Caco-2 (cell line): ENCODE results near the gene LRRC1. TPM values are rescaled to one million over a fixed set of nuclear protein-coding genes. Genes with fewer than 3 reads are reported as not detected.

Experiments used
- BruUV-seq: library from RNA; stranded (reverse); fragments of 400-500 nt; replicated peaks from 2 replicates; lab custom pipeline; 2021; lab: Mats Ljungman, UMichigan
- CTCF ChIA-PET: fragments of 300-600 bp; sonication (Branson Sonifier 250); formaldehyde crosslinking; loops from one replicate; lab custom pipeline; 2022; ENCODE audit warnings: antibody characterized with exemption; lab: Charles Lee
- POLR2A ChIA-PET: fragments of 300-600 bp; sonication (Branson Sonifier 250); formaldehyde crosslinking; loops from one replicate; lab custom pipeline; 2022; ENCODE audit warnings: antibody characterized with exemption; lab: Charles Lee
- DNase-seq, 2 experiments: peaks; one replicate each; pipeline versions ENCODE4 v3.0.0 to v3.0.0-alpha.2; 2020 to 2022
- H3K27me3 ChIP-seq: replicated peaks from 2 replicates; pipeline ENCODE4 v1.6.0; 2011; ENCODE audit warnings: low read length; ENCODE audit not compliant: control insufficient read depth, insufficient read depth
- H3K36me3 ChIP-seq: 2 replicates; pipeline ENCODE4 v1.5.1; 2011; ENCODE audit warnings: low read length; ENCODE audit not compliant: control insufficient read depth, insufficient read depth
- H3K4me1 ChIP-seq: fragments of 250-450 bp; sonication (Bioruptor Pico); 2 replicates; pipeline ENCODE4 v1.5.1; 2020; ENCODE audit warnings: mild to moderate bottlenecking
- H3K4me3 ChIP-seq: 2 replicates; pipeline ENCODE4 v1.5.1; 2011; ENCODE audit warnings: low read depth, mild to moderate bottlenecking, control low read depth, low read length
- H3K9me3 ChIP-seq: fragments of 250-450 bp; sonication (Bioruptor Pico); 2 replicates; pipeline ENCODE4 v1.5.1; 2020; ENCODE audit warnings: mild to moderate bottlenecking, moderate library complexity
- H3K27ac Mint-ChIP-seq: one replicate; pipeline ENCODE4 v1.8.0; 2022; ENCODE audit warnings: mixed read lengths; ENCODE audit not compliant: unreplicated experiment
- H3K27me3 Mint-ChIP-seq: one replicate; pipeline ENCODE4 v1.8.0; 2022; ENCODE audit warnings: mixed read lengths; ENCODE audit not compliant: insufficient read depth, unreplicated experiment
- H3K36me3 Mint-ChIP-seq: one replicate; pipeline ENCODE4 v1.8.0; 2022; ENCODE audit warnings: mild to moderate bottlenecking, mixed read lengths; ENCODE audit not compliant: insufficient read depth, unreplicated experiment
- H3K4me1 Mint-ChIP-seq: one replicate; pipeline ENCODE4 v1.8.0; 2022; ENCODE audit warnings: low read depth, mixed read lengths; ENCODE audit not compliant: unreplicated experiment
- H3K4me3 Mint-ChIP-seq: one replicate; pipeline ENCODE4 v1.8.0; 2022; ENCODE audit warnings: mild to moderate bottlenecking, moderate library complexity, mixed read lengths; ENCODE audit not compliant: unreplicated experiment
- H3K9me3 Mint-ChIP-seq: one replicate; pipeline ENCODE4 v1.8.0; 2022; ENCODE audit warnings: mixed read lengths; ENCODE audit not compliant: unreplicated experiment
- CTCF ChIP-seq, 2 experiments: fragments of 200-600 bp in 1 of 2; IDR thresholded peaks; 1 replicate in 1 of 2; 2 replicates in 1 of 2; pipeline versions ENCODE4 v1.5.1 to v1.8.0; 2011 to 2022; ENCODE audit warnings: antibody characterized with exemption in 1 of 2, control low read depth in 1 of 2, inconsistent platforms in 1 of 2, low read depth in 1 of 2, low read length in 1 of 2, mild to moderate bottlenecking in 1 of 2, moderate library complexity in 1 of 2; ENCODE audit not compliant: insufficient read depth in 1 of 2, severe bottlenecking in 1 of 2, unreplicated experiment in 1 of 2
- intact Hi-C: fragments of 100-400 bp; cut with micrococcal nuclease; formaldehyde crosslinking; loops from one replicate; pipeline ENCODE4 v1.10.0; 2022; ENCODE audit not compliant: unreplicated experiment
- total RNA-seq: library from RNA; stranded (reverse); gene quantifications from 2 replicates; pipeline ENCODE4 v1.2.3, GENCODE V29; 2022

Gene LRRC1
- total RNA-seq, 1 experiment from 2014 or later, result 60.8 TPM

GRCh38 chr6:53951383-53951782 lies 156.6 kb downstream of the LRRC1 start:
- Histone ChIP-seq H3K4me3 (no peak overlapping the region), H3K9me3 (peaks cover 11% of the 10 kb centered on the region; the same call in 1 of the 2 replicates), H3K36me3 (no peaks in the 10 kb centered on the region), H3K4me1 (peaks cover 4% of the 10 kb centered on the region; the same call in 1 of the 2 replicates), H3K27me3 (no peaks in the 10 kb centered on the region)
- Mint-ChIP-seq H3K4me3 (no peak overlapping the region), H3K9me3 (peaks cover 30% of the 10 kb centered on the region), H3K27ac (no peak overlapping the region), H3K36me3 (peaks cover 2% of the 10 kb centered on the region), H3K4me1 (peaks cover 8% of the 10 kb centered on the region), H3K27me3 (no peaks in the 10 kb centered on the region)
- ChIA-PET POLR2A (no interaction called here), CTCF (no interaction called here)
- no peak for TF ChIP-seq CTCF (IDR thresholded peaks at IDR 0.05; ENCODE audit: insufficient read depth in 1 of 2, low read depth in 1 of 2, low read length in 1 of 2, severe bottlenecking in 1 of 2, unreplicated experiment in 1 of 2)
- no peak for DNase-seq
- intact Hi-C loops, result loop anchor here (10.0 kb wide), 1 partner anchor 457 kb away; no protein-coding TSS in a partner anchor
- no TSS peak for BruUV-seq

- no peaks in the 10 kb centered on the region for H3K9me3 ChIP-seq
- ChIA-PET POLR2A (interaction anchor here (0.6 to 1.7 kb wide), 2 partner anchors 163 to 237 kb away, joined by 3 to 25 read pairs; partner anchors contain the start of gene LRRC1), CTCF (interaction anchor here (0.6 to 2.9 kb wide), 19 partner anchors 19 to 463 kb away, joined by 3 to 50 read pairs (median 5); partner anchors contain the start of gene LRRC1)
- intact Hi-C loops, result loop anchor here (1.0 to 10.0 kb wide), 6 partner anchors 34 to 461 kb away; no protein-coding TSS in a partner anchor
- H3K4me3 ChIP-seq, result no peak overlapping the region
- BruUV-seq, result no TSS peak
- H3K36me3 ChIP-seq, result no peaks in the 10 kb centered on the region
- Mint-ChIP-seq H3K9me3 (peaks cover 10% of the 10 kb centered on the region), H3K4me3 (no peak overlapping the region), H3K27me3 (no peaks in the 10 kb centered on the region), H3K4me1 (peaks cover 9% of the 10 kb centered on the region), H3K36me3 (no peaks in the 10 kb centered on the region), H3K27ac (no peak overlapping the region)
- DNase-seq, result peak; percentile 77 to 83
- peak; percentile 69 to 87 for TF ChIP-seq CTCF (IDR thresholded peaks at IDR 0.05; ENCODE audit: insufficient read depth in 1 of 2, low read depth in 1 of 2, low read length in 1 of 2, severe bottlenecking in 1 of 2, unreplicated experiment in 1 of 2)
- no peaks in the 10 kb centered on the region for H3K27me3 ChIP-seq
- H3K4me1 ChIP-seq, result peaks cover 23% of the 10 kb centered on the region
These were observed 161.4 kb downstream of the LRRC1 start for GRCh38 chr6:53956068-53956711.

GRCh38 chr6:53956804-53957203 lies 162.0 kb downstream of the LRRC1 start:
- ChIA-PET POLR2A (interaction anchor here (1.7 kb wide), 1 partner anchor 163 kb away, joined by 25 read pairs; the partner anchor contains the start of gene LRRC1), CTCF (interaction anchor here (0.6 to 2.9 kb wide), 15 partner anchors 20 to 305 kb away, joined by 3 to 50 read pairs (median 5); partner anchors contain the start of gene LRRC1)
- Histone ChIP-seq H3K4me3 (no peak overlapping the region), H3K27me3 (no peaks in the 10 kb centered on the region), H3K9me3 (no peaks in the 10 kb centered on the region), H3K4me1 (peaks cover 29% of the 10 kb centered on the region), H3K36me3 (no peaks in the 10 kb centered on the region)
- no peaks in the 10 kb centered on the region for H3K27me3 Mint-ChIP-seq
- peaks cover 9% of the 10 kb centered on the region for H3K4me1 Mint-ChIP-seq
- intact Hi-C loops, result loop anchor here (1.0 to 10.0 kb wide), 6 partner anchors 35 to 462 kb away; no protein-coding TSS in a partner anchor
- TF ChIP-seq CTCF (IDR thresholded peaks at IDR 0.05; ENCODE audit: insufficient read depth in 1 of 2, low read depth in 1 of 2, low read length in 1 of 2, severe bottlenecking in 1 of 2, unreplicated experiment in 1 of 2), result no peak
- no peaks in the 10 kb centered on the region for H3K36me3 Mint-ChIP-seq
- peaks cover 6% of the 10 kb centered on the region for H3K9me3 Mint-ChIP-seq
- no peak overlapping the region for H3K27ac Mint-ChIP-seq
- no peak overlapping the region for H3K4me3 Mint-ChIP-seq
- no TSS peak for BruUV-seq
- DNase-seq, result no peak
